MM.1S (cell line): ENCODE measurements around the gene RFFL.

Experiments used
- DNase-seq: peaks from one replicate; pipeline ENCODE4 v3.0.0-alpha.2; 2015
- H2AFZ ChIP-seq: fragments of 300-600 bp; sonication (generic); 2 replicates; pipeline ENCODE4 v1.6.0; 2016; ENCODE audit warnings: antibody characterized with exemption, low read length
- H3F3A ChIP-seq: fragments of 300-600 bp; sonication (generic); 2 replicates; pipeline ENCODE4 v1.6.1; 2016; ENCODE audit warnings: mild to moderate bottlenecking, antibody characterized with exemption, low read length, moderate library complexity, mixed read lengths; ENCODE audit not compliant: insufficient read depth
- H3K27ac ChIP-seq: fragments of 300-600 bp; sonication (generic); 2 replicates; pipeline ENCODE4 v1.5.1; 2016; ENCODE audit warnings: mild to moderate bottlenecking, low read length
- H3K27me3 ChIP-seq: fragments of 300-600 bp; sonication (generic); replicated peaks from 2 replicates; pipeline ENCODE4 v1.6.0; 2016; ENCODE audit warnings: low read length; ENCODE audit not compliant: insufficient read depth
- H3K36me3 ChIP-seq: fragments of 300-600 bp; sonication (generic); replicated peaks from 2 replicates; pipeline ENCODE4 v1.6.1; 2016; ENCODE audit warnings: mild to moderate bottlenecking, low read length, mixed read lengths; ENCODE audit not compliant: insufficient read depth
- H3K4me1 ChIP-seq: fragments of 300-600 bp; sonication (generic); 2 replicates; pipeline ENCODE4 v1.6.1; 2016; ENCODE audit warnings: low read length, mixed read lengths
- H3K4me2 ChIP-seq: fragments of 300-600 bp; sonication (generic); 2 replicates; pipeline ENCODE4 v1.6.0; 2016; ENCODE audit warnings: low read depth, low read length
- H3K4me3 ChIP-seq: fragments of 300-600 bp; sonication (generic); 2 replicates; pipeline ENCODE4 v1.5.1; 2016; ENCODE audit warnings: low read length, mixed read lengths
- H3K79me2 ChIP-seq: fragments of 300-600 bp; sonication (generic); 2 replicates; pipeline ENCODE4 v1.6.1; 2016; ENCODE audit warnings: mixed run types, low read length, mixed read lengths
- H3K9ac ChIP-seq: fragments of 300-600 bp; sonication (generic); 2 replicates; pipeline ENCODE4 v1.6.1; 2016; ENCODE audit warnings: low read length, mixed read lengths
- H3K9me2 ChIP-seq: fragments of 300-600 bp; sonication (generic); replicated peaks from 2 replicates; pipeline ENCODE4 v1.6.1; 2016; ENCODE audit warnings: mild to moderate bottlenecking, low read length, mixed read lengths; ENCODE audit not compliant: insufficient read depth
- H3K9me3 ChIP-seq: fragments of 300-600 bp; sonication (generic); replicated peaks from 2 replicates; pipeline ENCODE4 v1.6.1; 2016; ENCODE audit warnings: mild to moderate bottlenecking, low read length, mixed read lengths; ENCODE audit not compliant: insufficient read depth
- H4K20me1 ChIP-seq: fragments of 300-600 bp; sonication (generic); 2 replicates; pipeline ENCODE4 v1.6.1; 2016; ENCODE audit warnings: mild to moderate bottlenecking, low read length, moderate library complexity, mixed read lengths; ENCODE audit not compliant: insufficient read depth
- CTCF ChIP-seq: fragments of 300-600 bp; sonication (generic); IDR thresholded peaks from 2 replicates; pipeline ENCODE4 v1.5.1; 2016; ENCODE audit warnings: antibody characterized with exemption, low read length, mixed read lengths
- EZH2 ChIP-seq: fragments of 300-600 bp; sonication (generic); optimal IDR thresholded peaks from 2 replicates; pipeline ENCODE3; 2017; ENCODE audit warnings: low read depth, mild to moderate bottlenecking, antibody characterized with exemption, low read length, mixed read lengths
- EZH2phosphoT487 ChIP-seq: fragments of 300-600 bp; sonication (generic); IDR thresholded peaks from 2 replicates; pipeline ENCODE4 v1.6.1; 2018; ENCODE audit warnings: antibody characterized with exemption, low read length

The RFFL gene

GRCh38 chr17:35022536-35023063, 40.9 kb downstream of the RFFL start:
- H3K9ac ChIP-seq: peak overlapping the region; percentile 24; the same call in 1 of the 2 replicates

GRCh38 chr17:35021520-35022380, 41.8 kb downstream of the RFFL start:
- no peak overlapping the region for H3K9ac ChIP-seq

More at GRCh38 chr17:35022536-35023063, 40.9 kb downstream of the RFFL start:
- peak overlapping the region; percentile 53 for H3K4me2 ChIP-seq
- no peaks in the 10 kb centered on the region for H3K36me3 ChIP-seq
- peak overlapping the region; percentile 41 for H2AFZ ChIP-seq
- no peaks in the 10 kb centered on the region for H3K27me3 ChIP-seq
- DNase-seq: peak; percentile 89
- 0 out of 2 replicates have a peak overlapping the region, but pooled peaks have one; percentile 6 for H3K4me3 ChIP-seq
- H3K4me1 ChIP-seq: peaks cover 18% of the 10 kb centered on the region
- H3K9me3 ChIP-seq: no peaks in the 10 kb centered on the region
- H3K9me2 ChIP-seq: no peaks in the 10 kb centered on the region
- peaks cover 6% of the 10 kb centered on the region for H3K79me2 ChIP-seq
- peaks cover 4% of the 10 kb centered on the region; the same call in 1 of the 2 replicates for H3F3A ChIP-seq
- TF ChIP-seq EZH2: no peak
- H4K20me1 ChIP-seq: no peaks in the 10 kb centered on the region
- peak overlapping the region; percentile 62 for H3K27ac ChIP-seq

GRCh38 chr17:35019386-35020179, 43.9 kb downstream of the RFFL start:
- H3K4me1 ChIP-seq: peaks cover 18% of the 10 kb centered on the region
- H3F3A ChIP-seq: peaks cover 4% of the 10 kb centered on the region; the same call in 1 of the 2 replicates
- DNase-seq: no peak
- no peaks in the 10 kb centered on the region for H3K27me3 ChIP-seq
- H3K9ac ChIP-seq: no peak overlapping the region
- H3K4me3 ChIP-seq: no peak overlapping the region
- H3K9me2 ChIP-seq: no peaks in the 10 kb centered on the region
- H3K9me3 ChIP-seq: no peaks in the 10 kb centered on the region
- no peak overlapping the region for H3K4me2 ChIP-seq
- no peak for TF ChIP-seq EZH2phosphoT487
- TF ChIP-seq EZH2: no peak
- TF ChIP-seq CTCF: no peak
- H4K20me1 ChIP-seq: no peaks in the 10 kb centered on the region
- peaks cover 6% of the 10 kb centered on the region for H3K79me2 ChIP-seq
- no peak overlapping the region for H3K27ac ChIP-seq
- no peaks in the 10 kb centered on the region for H3K36me3 ChIP-seq
- H2AFZ ChIP-seq: no peak overlapping the region

More at GRCh38 chr17:35021520-35022380, 41.8 kb downstream of the RFFL start:
- no peak overlapping the region for H3K4me3 ChIP-seq
- H4K20me1 ChIP-seq: no peaks in the 10 kb centered on the region
- no peaks in the 10 kb centered on the region for H3K36me3 ChIP-seq
- no peaks in the 10 kb centered on the region for H3K9me2 ChIP-seq
- H3K27ac ChIP-seq: no peak overlapping the region
- H3K79me2 ChIP-seq: peaks cover 6% of the 10 kb centered on the region
- no peaks in the 10 kb centered on the region for H3K27me3 ChIP-seq
- no peak overlapping the region for H3K4me2 ChIP-seq
- peaks cover 4% of the 10 kb centered on the region; the same call in 1 of the 2 replicates for H3F3A ChIP-seq
- no peak for DNase-seq
- TF ChIP-seq CTCF (no peak), EZH2 (no peak), EZH2phosphoT487 (no peak)
- H3K9me3 ChIP-seq: no peaks in the 10 kb centered on the region
- peaks cover 18% of the 10 kb centered on the region for H3K4me1 ChIP-seq
- no peak overlapping the region for H2AFZ ChIP-seq
